Stimulated activated naive CD4-positive, alpha-beta T cell (primary cell): ENCODE data around the gene FMO4.
"Not testable (repeated sequence)": the region's sequence is repeated elsewhere in the genome, so short reads cannot be mapped to it uniquely, and the experiment has no call there.

ENCODE experiments used
- DNase-seq, 6 experiments: peaks; one replicate each; lab custom pipeline; 2025; lab: John Stamatoyannopoulos, UW

The FMO4 gene

DNA sequence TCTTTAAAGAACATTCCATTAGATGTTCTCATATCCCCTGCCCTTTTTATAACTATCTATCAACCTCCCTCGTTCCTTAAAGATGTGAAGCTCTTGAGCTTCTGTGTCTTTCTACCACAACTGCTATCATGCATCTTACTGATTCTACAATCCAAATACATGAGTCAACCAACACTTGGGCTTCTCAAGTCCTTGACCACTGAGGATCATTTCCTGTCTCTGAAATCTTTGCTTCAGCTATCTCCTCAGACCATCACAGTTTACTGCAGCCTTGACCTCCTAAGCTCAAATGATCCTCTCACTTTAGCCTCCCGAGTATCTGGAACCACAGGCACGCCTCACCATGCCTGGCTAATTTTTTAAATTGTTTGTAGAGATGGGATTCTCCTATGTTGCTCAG is 75.2 kb downstream of the FMO4 start:
- DNase-seq: no peak

DNA sequence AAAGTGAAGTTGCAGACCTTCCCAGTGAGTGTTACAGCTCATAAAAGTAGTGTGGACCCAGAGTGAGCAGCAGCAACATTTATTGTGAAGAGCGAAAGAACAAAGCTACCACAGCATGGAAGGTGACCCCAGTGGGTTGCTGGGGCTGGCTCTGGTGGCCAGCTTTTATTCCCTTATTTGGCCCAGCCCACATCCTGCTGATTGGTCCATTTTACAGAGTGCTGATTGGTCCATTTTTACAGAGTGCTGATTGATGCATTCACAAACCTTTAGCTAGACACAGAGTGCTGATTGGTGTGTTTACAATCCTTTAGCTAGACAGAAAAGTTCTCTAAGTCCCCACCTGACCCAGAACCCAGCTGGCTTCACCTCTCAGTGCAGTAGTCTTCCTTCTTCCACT is 76.8 kb downstream of the FMO4 start:
- DNase-seq: not testable (repeated sequence)
